Loucy (cell line): ENCODE data around the gene PSMD13.

Experiments used
- H2AFZ ChIP-seq: fragments of 200-600 bp; sonication (generic); 2 replicates; pipeline ENCODE4 v1.6.0; 2016; ENCODE audit warnings: antibody characterized with exemption, mild to moderate bottlenecking, low read length, moderate library complexity
- H3F3A ChIP-seq: fragments of 200-600 bp; 2 replicates; pipeline ENCODE4 v1.6.0; 2016; ENCODE audit warnings: antibody characterized with exemption, low read depth, mild to moderate bottlenecking
- H3K27me3 ChIP-seq: fragments of 200-600 bp; sonication (generic); 2 replicates; pipeline ENCODE4 v1.6.1; 2014; ENCODE audit warnings: low read length, mild to moderate bottlenecking; ENCODE audit not compliant: insufficient read depth, poor library complexity, severe bottlenecking
- H3K36me3 ChIP-seq: fragments of 200-600 bp; sonication (generic); 2 replicates; pipeline ENCODE4 v1.6.1; 2016; ENCODE audit warnings: low read length; ENCODE audit not compliant: insufficient read depth
- H3K4me1 ChIP-seq: fragments of 200-600 bp; sonication (generic); 2 replicates; pipeline ENCODE4 v1.5.1; 2014; ENCODE audit warnings: low read length, mild to moderate bottlenecking; ENCODE audit not compliant: insufficient read depth, poor library complexity, severe bottlenecking
- H3K4me2 ChIP-seq: fragments of 200-600 bp; sonication (generic); 2 replicates; pipeline ENCODE4 v1.6.0; 2014; ENCODE audit warnings: antibody characterized with exemption, low read length, low read depth, mild to moderate bottlenecking; ENCODE audit not compliant: poor library complexity, severe bottlenecking
- H3K4me3 ChIP-seq: fragments of 200-600 bp; sonication (generic); 2 replicates; pipeline ENCODE4 v1.5.1; 2014; ENCODE audit warnings: low read length, mild to moderate bottlenecking, mixed read lengths; ENCODE audit not compliant: poor library complexity, severe bottlenecking
- H3K79me2 ChIP-seq: fragments of 200-600 bp; sonication (generic); 2 replicates; pipeline ENCODE4 v1.6.1; 2014; ENCODE audit warnings: low read length; ENCODE audit not compliant: insufficient read depth
- H3K9ac ChIP-seq: fragments of 200-600 bp; sonication (generic); 2 replicates; pipeline ENCODE4 v1.6.0; 2014; ENCODE audit warnings: mild to moderate bottlenecking, low read depth, low read length, moderate library complexity; ENCODE audit not compliant: poor library complexity, severe bottlenecking
- H3K9me2 ChIP-seq: fragments of 200-600 bp; sonication (generic); replicated peaks from 2 replicates; pipeline ENCODE4 v1.6.1; 2016; ENCODE audit warnings: low read depth, low read length, mixed read lengths
- H3K9me3 ChIP-seq: fragments of 200-600 bp; sonication (generic); 2 replicates; pipeline ENCODE4 v1.6.1; 2014; ENCODE audit warnings: mild to moderate bottlenecking, antibody characterized with exemption, low read length, low read depth; ENCODE audit not compliant: insufficient read depth
- H4K20me1 ChIP-seq: fragments of 200-600 bp; sonication (generic); 2 replicates; pipeline ENCODE4 v1.6.0; 2014; ENCODE audit warnings: antibody characterized with exemption, low read length, mild to moderate bottlenecking; ENCODE audit not compliant: insufficient read depth, poor library complexity, severe bottlenecking
- CTCF ChIP-seq: fragments of 200-600 bp; sonication (generic); conservative IDR thresholded peaks from 2 replicates; pipeline ENCODE4 v1.5.1; 2014; ENCODE audit warnings: mild to moderate bottlenecking, antibody characterized with exemption, low read length
- EZH2phosphoT487 ChIP-seq: fragments of 200-600 bp; IDR thresholded peaks from 2 replicates; pipeline ENCODE4 v1.6.1; 2018; ENCODE audit warnings: antibody characterized with exemption, mild to moderate bottlenecking, moderate library complexity, borderline replicate concordance

The PSMD13 gene

GRCh38 chr11:287821-288477 lies 51.2 kb downstream of the PSMD13 start:
- Histone ChIP-seq H2AFZ (peak overlapping the region; percentile 82), H3K4me2 (peak overlapping the region; percentile 97), H3F3A (no peaks in the 10 kb centered on the region), H3K79me2 (peaks cover 37% of the 10 kb centered on the region; the same call in 1 of the 2 replicates), H3K9ac (peak overlapping the region; percentile 93), H3K9me2 (no peaks in the 10 kb centered on the region), H3K27me3 (no peaks in the 10 kb centered on the region), H3K36me3 (no peaks in the 10 kb centered on the region), H3K4me3 (peak overlapping the region; percentile 93), H3K4me1 (peaks cover 40% of the 10 kb centered on the region), H4K20me1 (peaks cover 3% of the 10 kb centered on the region), H3K9me3 (no peaks in the 10 kb centered on the region)
- no peak for TF ChIP-seq CTCF
- no peak for TF ChIP-seq EZH2phosphoT487

DNA sequence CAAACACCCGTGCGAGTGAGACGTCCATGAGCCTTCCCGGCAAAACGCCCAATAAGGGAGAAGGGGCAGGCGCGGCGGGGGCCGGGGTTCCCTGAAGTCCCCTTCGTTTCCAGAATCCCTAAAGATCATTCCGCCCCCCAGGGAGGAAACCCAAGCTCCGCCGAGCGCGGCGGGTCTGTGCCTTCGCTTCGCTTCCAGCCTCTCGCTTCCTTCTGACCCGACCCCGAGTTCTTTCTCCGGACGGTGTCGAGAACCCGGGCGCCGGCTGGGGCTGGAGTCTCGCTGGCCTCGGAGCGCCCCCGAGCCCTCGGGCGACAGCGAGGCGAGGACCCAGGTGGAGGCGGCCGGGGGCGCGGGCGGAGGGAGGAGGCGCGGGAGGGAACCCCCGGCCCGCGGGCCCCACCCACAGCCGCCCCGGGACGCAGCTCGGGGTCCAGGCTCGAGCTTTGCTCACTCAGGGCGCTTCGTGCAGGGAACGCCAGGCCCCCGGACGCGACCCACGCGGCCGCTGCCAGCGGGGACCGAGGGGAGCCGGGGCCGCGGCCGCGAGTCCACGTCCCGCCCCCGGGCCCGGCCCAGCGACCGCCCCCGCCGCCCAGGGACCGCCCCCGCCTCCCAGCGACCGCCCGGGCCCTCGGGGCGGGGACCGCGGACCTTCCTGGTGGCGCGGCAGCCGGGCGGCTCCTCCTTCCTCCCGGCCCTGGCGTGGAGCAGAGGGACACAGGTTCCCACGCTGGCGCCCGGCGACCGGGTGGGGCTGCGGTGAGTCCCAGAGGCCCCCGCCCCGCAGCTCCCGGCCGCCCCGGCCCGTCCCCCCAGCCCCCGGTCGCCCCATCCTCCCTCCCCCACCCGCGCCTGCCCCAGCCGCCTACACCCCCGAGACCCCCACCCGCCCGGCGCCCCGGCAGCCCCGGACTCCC lies 52.0 kb downstream of the PSMD13 start, which contains the start of gene PGGHG:
Gene PGGHG, plus strand, starts transcription at position 649 of the 920 bp plus-strand sequence. CDS start 691 bp downstream, outside the sequence.
- no peaks in the 10 kb centered on the region for H3K9me2 ChIP-seq
- H3K4me3 ChIP-seq, result peak within 1 kb of the TSS; percentile 93
- H3K9me3 ChIP-seq, result no peaks in the 10 kb centered on the region
- H3K4me2 ChIP-seq, result peak within 1 kb of the TSS; percentile 98
- peaks cover 37% of the 10 kb centered on the region; the same call in 1 of the 2 replicates for H3K79me2 ChIP-seq
- H3K36me3 ChIP-seq, result no peaks in the 10 kb centered on the region; the same call in 1 of the 2 replicates
- H3K9ac ChIP-seq, result peak within 1 kb of the TSS; percentile 93
- no peaks in the 10 kb centered on the region for H3F3A ChIP-seq
- peaks cover 3% of the 10 kb centered on the region for H4K20me1 ChIP-seq
- TF ChIP-seq EZH2phosphoT487 (no peak), CTCF (no peak)
- H3K27me3 ChIP-seq, result no peaks in the 10 kb centered on the region
- H2AFZ ChIP-seq, result peak within 1 kb of the TSS; percentile 82
- H3K4me1 ChIP-seq, result peaks cover 40% of the 10 kb centered on the region

- Histone ChIP-seq H3K27me3 (no peaks in the 10 kb centered on the region), H4K20me1 (peaks cover 3% of the 10 kb centered on the region), H3K79me2 (peaks cover 37% of the 10 kb centered on the region; the same call in 1 of the 2 replicates), H3K9me3 (no peaks in the 10 kb centered on the region), H3K36me3 (no peaks in the 10 kb centered on the region; the same call in 1 of the 2 replicates), H2AFZ (no peak overlapping the region), H3F3A (no peaks in the 10 kb centered on the region), H3K4me3 (peak overlapping the region; percentile 93), H3K9ac (peak overlapping the region; percentile 76), H3K9me2 (no peaks in the 10 kb centered on the region), H3K4me1 (peaks cover 40% of the 10 kb centered on the region), H3K4me2 (peak overlapping the region; percentile 98)
- no peak for TF ChIP-seq CTCF
- no peak for TF ChIP-seq EZH2phosphoT487
These were observed 52.6 kb downstream of the PSMD13 start for GRCh38 chr11:289398-289711.
